GM12891 (cell line): ENCODE measurements around the gene FEZ2.

ENCODE experiments used
- DNase-seq: peaks from one replicate; pipeline ENCODE4 v3.0.0; 2011; ENCODE audit warnings: low spot score; ENCODE audit not compliant: insufficient read length
- FAIRE-seq: peaks from 2 replicates; lab custom pipeline; 2011; peaks lifted over from hg19 to GRCh38; lab: Jason Lieb, UNC
- PAX5 ChIP-seq: IDR thresholded peaks from 2 replicates; pipeline ENCODE4 v1.6.1; 2011; ENCODE audit warnings: low read length, moderate library complexity, mild to moderate bottlenecking; ENCODE audit not compliant: insufficient read depth, severe bottlenecking
- POLR2A ChIP-seq: IDR thresholded peaks from 2 replicates; pipeline ENCODE4 v1.6.1; 2011; ENCODE audit warnings: low read depth, low read length, control low read depth
- POLR2AphosphoS5 ChIP-seq: IDR thresholded peaks from 2 replicates; pipeline ENCODE4 v1.6.1; 2011; ENCODE audit warnings: low read depth, low read length, control low read depth
- POU2F2 ChIP-seq: IDR thresholded peaks from 2 replicates; pipeline ENCODE4 v1.6.1; 2011; ENCODE audit warnings: low read depth, mild to moderate bottlenecking, control low read depth, low read length, moderate library complexity
- SPI1 ChIP-seq: IDR thresholded peaks from 2 replicates; pipeline ENCODE4 v1.6.1; 2011; ENCODE audit warnings: low read depth, low read length, control low read depth
- TAF1 ChIP-seq: IDR thresholded peaks from 2 replicates; pipeline ENCODE4 v1.6.1; 2011; ENCODE audit warnings: low read depth, low read length, control low read depth

Gene FEZ2

GRCh38 chr2:36535099-36535498, 62.9 kb downstream of the FEZ2 start:
- TF ChIP-seq POLR2AphosphoS5 (no peak), POU2F2 (no peak), POLR2A (no peak), TAF1 (no peak), PAX5 (no peak), SPI1 (no peak)
- no peak for DNase-seq
- no peak for FAIRE-seq

DNA sequence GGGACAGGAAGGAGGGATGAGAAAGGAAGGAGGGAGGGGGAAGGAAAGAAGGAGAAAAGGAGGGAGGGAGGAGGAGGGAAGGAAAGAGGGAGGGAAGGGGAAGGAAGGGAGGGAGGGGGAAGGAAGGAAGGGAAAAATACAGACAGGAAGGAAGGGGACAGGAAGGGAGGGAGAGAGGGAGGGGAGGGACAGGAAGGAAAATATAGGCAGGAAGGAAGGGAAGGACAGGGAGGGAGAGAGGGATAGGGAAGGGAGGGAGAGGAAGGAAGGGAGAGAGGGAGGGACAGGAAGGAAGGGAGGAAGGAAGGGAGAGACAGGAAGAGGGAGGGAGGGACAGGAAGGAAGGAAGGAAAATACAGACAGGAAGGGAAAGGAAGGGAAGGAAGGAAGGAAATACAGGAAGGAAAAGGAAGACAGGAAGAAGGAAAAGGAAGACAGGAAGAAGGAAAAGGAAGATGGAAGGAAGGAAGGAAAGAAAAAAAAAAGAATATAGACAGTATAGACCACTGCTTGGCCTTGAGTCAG, 63.6 kb downstream of the FEZ2 start:
- no peak for FAIRE-seq
- no peak for TF ChIP-seq POLR2AphosphoS5
- TF ChIP-seq POLR2A, result no peak
- TF ChIP-seq POU2F2, result no peak
- DNase-seq, result no peak

- FAIRE-seq, result no peak
- no peak for DNase-seq
- no peak for TF ChIP-seq POU2F2
- TF ChIP-seq POLR2A, result no peak
- TF ChIP-seq SPI1, result peak; percentile 62
- no peak for TF ChIP-seq POLR2AphosphoS5
Observed at GRCh38 chr2:36530983-36531354, 67.0 kb downstream of the FEZ2 start.

- DNase-seq (no peak), FAIRE-seq (peak; percentile 71)
- TF ChIP-seq SPI1 (peak; percentile 39; the same call in 1 of the 2 replicates), POLR2AphosphoS5 (no peak)
Observed at GRCh38 chr2:36530178-36530982, 67.6 kb downstream of the FEZ2 start.

GRCh38 chr2:36528766-36529392, 69.1 kb downstream of the FEZ2 start:
- TF ChIP-seq SPI1, result no peak
- TF ChIP-seq PAX5, result no peak
- TF ChIP-seq POLR2A, result no peak
- TF ChIP-seq TAF1, result no peak
- no peak for TF ChIP-seq POLR2AphosphoS5
- TF ChIP-seq POU2F2, result no peak
- FAIRE-seq (no peak), DNase-seq (no peak)

DNA sequence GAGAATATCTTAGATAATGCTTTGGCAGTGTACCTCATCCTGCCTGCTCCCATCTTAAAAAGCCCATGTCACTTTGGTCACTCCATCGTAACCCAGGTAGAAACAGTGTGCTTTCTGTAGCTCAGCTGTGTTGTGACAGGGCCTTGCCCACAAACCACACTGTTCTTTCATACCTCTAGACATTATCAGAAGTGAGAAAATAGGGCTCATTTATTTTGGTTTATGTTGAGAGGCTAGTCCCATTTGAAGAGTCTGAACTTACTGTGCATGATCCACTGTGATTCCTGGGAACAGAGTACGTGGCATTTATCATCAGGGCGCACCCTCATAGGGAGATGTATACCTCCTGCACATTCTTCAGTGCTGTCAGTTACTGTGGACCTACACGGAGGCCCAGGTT, 69.7 kb downstream of the FEZ2 start:
- DNase-seq (no peak), FAIRE-seq (peak; percentile 76)
- TF ChIP-seq SPI1 (no peak), POU2F2 (no peak), TAF1 (no peak), POLR2A (no peak), POLR2AphosphoS5 (no peak), PAX5 (no peak)

DNA sequence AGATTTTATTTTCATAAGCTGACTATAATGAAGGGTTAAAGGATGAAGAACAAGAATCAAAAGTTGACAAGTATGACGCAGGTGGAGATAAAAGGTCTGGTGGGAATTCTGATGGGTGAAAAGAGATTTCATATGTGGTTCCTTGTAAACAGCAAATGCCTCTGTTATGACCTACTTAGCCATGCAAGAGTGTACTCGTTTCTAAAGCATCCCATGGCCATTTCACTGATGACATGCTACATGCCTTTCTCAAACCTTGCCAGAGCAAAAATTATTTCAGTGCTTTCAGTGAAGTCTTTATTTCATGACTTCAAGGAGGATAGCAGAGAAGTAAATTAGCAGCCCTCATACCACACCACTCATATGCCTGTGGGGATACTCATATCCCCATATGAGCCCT, 71.7 kb downstream of the FEZ2 start:
- FAIRE-seq, result no peak
- DNase-seq, result no peak
- TF ChIP-seq POLR2A, result no peak
- TF ChIP-seq SPI1, result no peak
- no peak for TF ChIP-seq TAF1
- no peak for TF ChIP-seq POU2F2
- TF ChIP-seq POLR2AphosphoS5, result no peak
- TF ChIP-seq PAX5, result no peak

GRCh38 chr2:36525245-36525644, 72.7 kb downstream of the FEZ2 start:
- no peak for DNase-seq
- no peak for TF ChIP-seq TAF1
- TF ChIP-seq SPI1, result no peak
- no peak for TF ChIP-seq POLR2A
- TF ChIP-seq PAX5, result no peak
- no peak for TF ChIP-seq POLR2AphosphoS5
- TF ChIP-seq POU2F2, result no peak
- FAIRE-seq, result no peak

DNA sequence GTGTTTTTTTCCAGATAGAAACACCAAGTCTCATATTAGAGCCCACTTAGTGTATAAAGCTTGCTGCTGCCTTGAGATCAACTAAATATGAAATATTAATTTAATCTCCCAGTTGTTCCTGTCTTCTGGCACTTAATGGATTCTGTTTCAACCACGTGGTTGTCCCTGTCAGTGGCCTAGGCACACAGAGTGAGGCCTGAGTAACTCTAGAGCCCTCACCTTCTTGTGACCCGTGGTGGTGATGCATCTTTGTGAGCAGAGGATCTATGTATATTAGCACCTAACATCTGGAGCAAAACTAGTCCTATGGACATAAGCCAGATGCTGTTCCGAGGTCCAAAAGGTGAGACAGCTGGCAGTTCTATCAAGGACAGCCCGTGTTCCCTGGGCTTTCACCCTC, 74.8 kb downstream of the FEZ2 start:
- no peak for FAIRE-seq
- no peak for TF ChIP-seq SPI1
- no peak for TF ChIP-seq POLR2A
- no peak for TF ChIP-seq TAF1
- TF ChIP-seq POLR2AphosphoS5, result no peak
- TF ChIP-seq PAX5, result no peak
- no peak for TF ChIP-seq POU2F2

GRCh38 chr2:36520431-36520830, 77.5 kb downstream of the FEZ2 start:
- TF ChIP-seq POLR2A (no peak), SPI1 (no peak), TAF1 (no peak), PAX5 (no peak), POLR2AphosphoS5 (no peak), POU2F2 (no peak)
- FAIRE-seq (no peak), DNase-seq (no peak)

More for the DNA sequence above, 74.8 kb downstream of the FEZ2 start:
- DNase-seq, result no peak
